Measurements from ENCODE around the gene C3orf20. TPM values are rescaled to one million over a fixed set of nuclear protein-coding genes. Genes with fewer than 3 reads are reported as not detected.

Gene C3orf20
- total and polyA plus RNA-seq, 2 of the 13 experiments (the other 11 are each of a cell fraction or from before 2014, with no cell fraction given) = 0.03 to 0.04 TPM

DNA sequence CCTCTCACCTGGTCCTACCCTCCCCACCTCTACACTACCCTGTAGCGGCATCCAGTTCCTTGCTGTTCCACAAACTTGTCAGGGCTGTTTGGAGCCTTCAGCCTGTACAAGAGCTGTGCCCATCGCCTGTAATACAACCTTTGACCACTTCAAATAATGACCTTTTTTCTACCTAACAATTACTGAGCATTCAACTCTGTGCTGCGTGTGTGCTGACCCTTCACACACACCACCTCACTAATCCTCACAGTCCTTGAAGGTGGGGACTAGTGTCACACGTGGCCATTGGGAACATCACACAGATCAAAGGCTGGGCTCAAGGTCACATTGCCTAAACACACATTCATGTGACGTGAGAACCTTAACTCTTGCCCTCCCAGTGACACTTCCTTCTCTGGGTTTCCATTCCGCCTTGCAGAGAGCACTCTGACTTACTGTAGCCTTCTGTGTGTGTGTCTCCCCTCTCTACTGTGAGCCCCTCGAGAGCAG is 3.1 kb downstream of the C3orf20 start (continued):
- TF ChIP-seq, protein P1, sequence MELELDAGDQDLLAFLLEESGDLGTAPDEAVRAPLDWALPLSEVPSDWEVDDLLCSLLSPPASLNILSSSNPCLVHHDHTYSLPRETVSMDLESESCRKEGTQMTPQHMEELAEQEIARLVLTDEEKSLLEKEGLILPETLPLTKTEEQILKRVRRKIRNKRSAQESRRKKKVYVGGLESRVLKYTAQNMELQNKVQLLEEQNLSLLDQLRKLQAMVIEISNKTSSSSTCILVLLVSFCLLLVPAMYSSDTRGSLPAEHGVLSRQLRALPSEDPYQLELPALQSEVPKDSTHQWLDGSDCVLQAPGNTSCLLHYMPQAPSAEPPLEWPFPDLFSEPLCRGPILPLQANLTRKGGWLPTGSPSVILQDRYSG (CRISPR knock-in tag; IDR thresholded peaks at IDR 0.05) = no peak
- TF ChIP-seq JARID2 (CRISPR knock-in tag; IDR thresholded peaks at IDR 0.05; ENCODE audit: insufficient replicate concordance) = no peak
- TF ChIP-seq RNF2 (conservative IDR thresholded peaks at IDR 0.05; ENCODE audit: low read depth) = 0 out of 2 replicates have a peak, but pooled peaks have one; percentile 51
- peak; percentile 79 to 82 for TF ChIP-seq NR2F1 (CRISPR knock-in tag; IDR thresholded peaks at IDR 0.05)
- TF ChIP-seq, protein P2, sequence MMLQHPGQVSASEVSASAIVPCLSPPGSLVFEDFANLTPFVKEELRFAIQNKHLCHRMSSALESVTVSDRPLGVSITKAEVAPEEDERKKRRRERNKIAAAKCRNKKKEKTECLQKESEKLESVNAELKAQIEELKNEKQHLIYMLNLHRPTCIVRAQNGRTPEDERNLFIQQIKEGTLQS (CRISPR knock-in tag; IDR thresholded peaks at IDR 0.05) = peak; percentile 76
- TF ChIP-seq ATF1 (CRISPR knock-in tag; IDR thresholded peaks at IDR 0.05) = peak; percentile 87
- no peak for TF ChIP-seq NFIB (CRISPR knock-in tag; IDR thresholded peaks at IDR 0.05; ENCODE audit: borderline replicate concordance)
- TF ChIP-seq ZNF331 (CRISPR knock-in tag; IDR thresholded peaks at IDR 0.05) = peak; percentile 96
- TF ChIP-seq, protein P3, sequence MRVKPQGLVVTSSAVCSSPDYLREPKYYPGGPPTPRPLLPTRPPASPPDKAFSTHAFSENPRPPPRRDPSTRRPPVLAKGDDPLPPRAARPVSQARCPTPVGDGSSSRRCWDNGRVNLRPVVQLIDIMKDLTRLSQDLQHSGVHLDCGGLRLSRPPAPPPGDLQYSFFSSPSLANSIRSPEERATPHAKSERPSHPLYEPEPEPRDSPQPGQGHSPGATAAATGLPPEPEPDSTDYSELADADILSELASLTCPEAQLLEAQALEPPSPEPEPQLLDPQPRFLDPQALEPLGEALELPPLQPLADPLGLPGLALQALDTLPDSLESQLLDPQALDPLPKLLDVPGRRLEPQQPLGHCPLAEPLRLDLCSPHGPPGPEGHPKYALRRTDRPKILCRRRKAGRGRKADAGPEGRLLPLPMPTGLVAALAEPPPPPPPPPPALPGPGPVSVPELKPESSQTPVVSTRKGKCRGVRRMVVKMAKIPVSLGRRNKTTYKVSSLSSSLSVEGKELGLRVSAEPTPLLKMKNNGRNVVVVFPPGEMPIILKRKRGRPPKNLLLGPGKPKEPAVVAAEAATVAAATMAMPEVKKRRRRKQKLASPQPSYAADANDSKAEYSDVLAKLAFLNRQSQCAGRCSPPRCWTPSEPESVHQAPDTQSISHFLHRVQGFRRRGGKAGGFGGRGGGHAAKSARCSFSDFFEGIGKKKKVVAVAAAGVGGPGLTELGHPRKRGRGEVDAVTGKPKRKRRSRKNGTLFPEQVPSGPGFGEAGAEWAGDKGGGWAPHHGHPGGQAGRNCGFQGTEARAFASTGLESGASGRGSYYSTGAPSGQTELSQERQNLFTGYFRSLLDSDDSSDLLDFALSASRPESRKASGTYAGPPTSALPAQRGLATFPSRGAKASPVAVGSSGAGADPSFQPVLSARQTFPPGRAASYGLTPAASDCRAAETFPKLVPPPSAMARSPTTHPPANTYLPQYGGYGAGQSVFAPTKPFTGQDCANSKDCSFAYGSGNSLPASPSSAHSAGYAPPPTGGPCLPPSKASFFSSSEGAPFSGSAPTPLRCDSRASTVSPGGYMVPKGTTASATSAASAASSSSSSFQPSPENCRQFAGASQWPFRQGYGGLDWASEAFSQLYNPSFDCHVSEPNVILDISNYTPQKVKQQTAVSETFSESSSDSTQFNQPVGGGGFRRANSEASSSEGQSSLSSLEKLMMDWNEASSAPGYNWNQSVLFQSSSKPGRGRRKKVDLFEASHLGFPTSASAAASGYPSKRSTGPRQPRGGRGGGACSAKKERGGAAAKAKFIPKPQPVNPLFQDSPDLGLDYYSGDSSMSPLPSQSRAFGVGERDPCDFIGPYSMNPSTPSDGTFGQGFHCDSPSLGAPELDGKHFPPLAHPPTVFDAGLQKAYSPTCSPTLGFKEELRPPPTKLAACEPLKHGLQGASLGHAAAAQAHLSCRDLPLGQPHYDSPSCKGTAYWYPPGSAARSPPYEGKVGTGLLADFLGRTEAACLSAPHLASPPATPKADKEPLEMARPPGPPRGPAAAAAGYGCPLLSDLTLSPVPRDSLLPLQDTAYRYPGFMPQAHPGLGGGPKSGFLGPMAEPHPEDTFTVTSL (CRISPR knock-in tag; IDR thresholded peaks at IDR 0.05; ENCODE audit: borderline replicate concordance) = peak; percentile 83
- TF ChIP-seq, protein P4, sequence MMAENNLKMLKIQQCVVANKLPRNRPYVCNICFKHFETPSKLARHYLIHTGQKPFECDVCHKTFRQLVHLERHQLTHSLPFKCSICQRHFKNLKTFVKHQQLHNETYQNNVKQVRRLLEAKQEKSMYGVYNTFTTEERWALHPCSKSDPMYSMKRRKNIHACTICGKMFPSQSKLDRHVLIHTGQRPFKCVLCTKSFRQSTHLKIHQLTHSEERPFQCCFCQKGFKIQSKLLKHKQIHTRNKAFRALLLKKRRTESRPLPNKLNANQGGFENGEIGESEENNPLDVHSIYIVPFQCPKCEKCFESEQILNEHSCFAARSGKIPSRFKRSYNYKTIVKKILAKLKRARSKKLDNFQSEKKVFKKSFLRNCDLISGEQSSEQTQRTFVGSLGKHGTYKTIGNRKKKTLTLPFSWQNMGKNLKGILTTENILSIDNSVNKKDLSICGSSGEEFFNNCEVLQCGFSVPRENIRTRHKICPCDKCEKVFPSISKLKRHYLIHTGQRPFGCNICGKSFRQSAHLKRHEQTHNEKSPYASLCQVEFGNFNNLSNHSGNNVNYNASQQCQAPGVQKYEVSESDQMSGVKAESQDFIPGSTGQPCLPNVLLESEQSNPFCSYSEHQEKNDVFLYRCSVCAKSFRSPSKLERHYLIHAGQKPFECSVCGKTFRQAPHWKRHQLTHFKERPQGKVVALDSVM (CRISPR knock-in tag; IDR thresholded peaks at IDR 0.05) = no peak
- TF ChIP-seq ZNF557 (CRISPR knock-in tag; IDR thresholded peaks at IDR 0.05) = no peak
- TF ChIP-seq BORCS8-MEF2B (CRISPR knock-in tag; IDR thresholded peaks at IDR 0.05) = peak; percentile 93

Data from HepG2 (cell line).